H9 (cell line): ENCODE results near the gene CCNY. TPM values are rescaled to one million over a fixed set of nuclear protein-coding genes. Genes with fewer than 3 reads are reported as not detected.

Source experiments
- DNase-seq: peaks from one replicate; pipeline ENCODE4 v3.0.0-alpha.2; 2017
- H2AFZ ChIP-seq: one replicate; pipeline ENCODE4 v1.6.1; 2013; ENCODE audit warnings: mild to moderate bottlenecking, low read length, control low read depth, moderate library complexity
- H2AK5ac ChIP-seq: 2 replicates; pipeline ENCODE4 v1.6.1; 2013; ENCODE audit warnings: low read length, control low read depth, mixed read lengths; ENCODE audit not compliant: insufficient read length
- H2BK120ac ChIP-seq: one replicate; pipeline ENCODE4 v1.6.1; 2013; ENCODE audit warnings: low read depth, mild to moderate bottlenecking, low read length, control low read depth, inconsistent platforms; ENCODE audit not compliant: poor library complexity, severe bottlenecking
- H2BK12ac ChIP-seq: 2 replicates; pipeline ENCODE4 v1.6.1; 2013; ENCODE audit warnings: low read length, control low read depth, mixed read lengths, low read depth; ENCODE audit not compliant: insufficient read length
- H2BK15ac ChIP-seq: 2 replicates; pipeline ENCODE4 v1.6.1; 2013; ENCODE audit warnings: low read depth, low read length, control low read depth
- H2BK20ac ChIP-seq: one replicate; pipeline ENCODE4 v1.6.1; 2013; ENCODE audit warnings: low read depth, mild to moderate bottlenecking, low read length, control low read depth, inconsistent platforms; ENCODE audit not compliant: poor library complexity, severe bottlenecking
- H2BK5ac ChIP-seq: 2 replicates; pipeline ENCODE4 v1.6.1; 2013; ENCODE audit warnings: low read length, control low read depth, mixed read lengths; ENCODE audit not compliant: insufficient read length
- H3K14ac ChIP-seq: 2 replicates; pipeline ENCODE4 v1.6.1; 2013; ENCODE audit warnings: low read length, control low read depth; ENCODE audit not compliant: insufficient read depth
- H3K18ac ChIP-seq: 2 replicates; pipeline ENCODE4 v1.6.1; 2013; ENCODE audit warnings: low read depth, mild to moderate bottlenecking, mixed read lengths, low read length, control low read depth; ENCODE audit not compliant: insufficient read length
- H3K23ac ChIP-seq: 2 replicates; pipeline ENCODE4 v1.6.1; 2013; ENCODE audit warnings: low read length, control low read depth, mixed read lengths, low read depth; ENCODE audit not compliant: insufficient read length
- H3K23me2 ChIP-seq: 2 replicates; pipeline ENCODE4 v1.6.1; 2013; ENCODE audit warnings: low read depth, mild to moderate bottlenecking, mixed read lengths, low read length, control low read depth; ENCODE audit not compliant: insufficient read length, poor library complexity, severe bottlenecking
- H3K27ac ChIP-seq: 2 replicates; pipeline ENCODE4 v1.5.1; 2013; ENCODE audit warnings: low read length, control low read depth, mixed read lengths, low read depth; ENCODE audit not compliant: insufficient read length
- H3K27me3 ChIP-seq: 2 replicates; pipeline ENCODE4 v1.6.1; 2013; ENCODE audit warnings: low read length, control low read depth, inconsistent platforms; ENCODE audit not compliant: insufficient read depth
- H3K4ac ChIP-seq: 2 replicates; pipeline ENCODE4 v1.6.1; 2013; ENCODE audit warnings: low read depth, mild to moderate bottlenecking, control low read depth, inconsistent platforms, low read length, moderate library complexity
- H3K4me1 ChIP-seq: 2 replicates; pipeline ENCODE4 v1.6.1; 2013; ENCODE audit warnings: low read length, control low read depth, inconsistent platforms; ENCODE audit not compliant: insufficient read depth
- H3K4me2 ChIP-seq: 2 replicates; pipeline ENCODE4 v1.6.1; 2013; ENCODE audit warnings: low read length, control low read depth, mixed read lengths; ENCODE audit not compliant: insufficient read length, insufficient read depth
- H3K56ac ChIP-seq: 2 replicates; pipeline ENCODE4 v1.6.1; 2013; ENCODE audit warnings: low read depth, mild to moderate bottlenecking, mixed read lengths, low read length, control low read depth; ENCODE audit not compliant: insufficient read length
- H3K79me1 ChIP-seq: 2 replicates; pipeline ENCODE4 v1.6.1; 2013; ENCODE audit warnings: low read depth, mild to moderate bottlenecking, moderate library complexity, low read length, control low read depth, inconsistent platforms; ENCODE audit not compliant: insufficient read depth, poor library complexity, severe bottlenecking
- H3K79me2 ChIP-seq: 2 replicates; pipeline ENCODE4 v1.6.1; 2013; ENCODE audit warnings: low read length, control low read depth, inconsistent platforms; ENCODE audit not compliant: insufficient read depth
- H3K9ac ChIP-seq: 2 replicates; pipeline ENCODE4 v1.6.1; 2013; ENCODE audit warnings: low read length, control low read depth, mixed read lengths; ENCODE audit not compliant: insufficient read length; ENCODE audit errors: extremely low read depth
- H3K9me3 ChIP-seq: one replicate; pipeline ENCODE4 v1.6.1; 2013; ENCODE audit warnings: low read depth, low read length, inconsistent platforms; ENCODE audit not compliant: control insufficient read depth
- H3T11ph ChIP-seq: one replicate; pipeline ENCODE4 v1.6.1; 2013; ENCODE audit warnings: mild to moderate bottlenecking, low read length, control low read depth, inconsistent platforms
- H4K20me1 ChIP-seq: one replicate; pipeline ENCODE4 v1.6.1; 2013; ENCODE audit not compliant: control insufficient read depth, insufficient read length, insufficient read depth
- H4K5ac ChIP-seq: 2 replicates; pipeline ENCODE4 v1.6.1; 2013; ENCODE audit warnings: low read depth, mild to moderate bottlenecking, mixed read lengths, low read length, control low read depth; ENCODE audit not compliant: insufficient read length
- H4K8ac ChIP-seq: replicated peaks from 2 replicates; pipeline ENCODE4 v1.6.1; 2013; ENCODE audit warnings: low read length, control low read depth, mixed read lengths, low read depth; ENCODE audit not compliant: insufficient read length
- H4K91ac ChIP-seq: 2 replicates; pipeline ENCODE4 v1.6.1; 2013; ENCODE audit warnings: low read depth, mild to moderate bottlenecking, moderate library complexity, mixed read lengths, low read length, control low read depth; ENCODE audit not compliant: insufficient read length
- H3K27ac Mint-ChIP-seq, 3 experiments: 2 replicates in 2 of 3; 3 replicates in 1 of 3; pipeline ENCODE4 v1.8.0; 2020 to 2021; ENCODE audit warnings: mixed read lengths in 3 of 3, mild to moderate bottlenecking in 1 of 3, moderate library complexity in 1 of 3
- H3K27me3 Mint-ChIP-seq: 2 replicates; pipeline ENCODE4 v1.8.0; 2021; ENCODE audit warnings: low read depth, mild to moderate bottlenecking, moderate library complexity, mixed read lengths
- H3K36me3 Mint-ChIP-seq, 3 experiments: 2 replicates in 2 of 3; 3 replicates in 1 of 3; pipeline ENCODE4 v1.8.0; 2020 to 2021; ENCODE audit warnings: low read depth in 3 of 3, mixed read lengths in 3 of 3; ENCODE audit not compliant: insufficient read depth in 1 of 3
- H3K4me1 Mint-ChIP-seq, 2 experiments: 2 replicates each; pipeline ENCODE4 v1.8.0; 2020; ENCODE audit warnings: mixed read lengths in 2 of 2
- H3K4me3 Mint-ChIP-seq, 2 experiments: 2 replicates in 1 of 2; 3 replicates in 1 of 2; pipeline ENCODE4 v1.8.0; 2020 to 2021; ENCODE audit warnings: mild to moderate bottlenecking in 2 of 2, mixed read lengths in 2 of 2, moderate library complexity in 1 of 2
- H3K9me3 Mint-ChIP-seq, 2 experiments: 2 replicates in 1 of 2; 3 replicates in 1 of 2; pipeline ENCODE4 v1.8.0; 2020; ENCODE audit warnings: mild to moderate bottlenecking in 2 of 2, mixed read lengths in 2 of 2, moderate library complexity in 1 of 2
- WGBS: extraction: QIAGEN DNeasy Blood & Tissue Kit; methylation state at CpG from one replicate; pipeline ENCODE4 v1.1.7; 2013; ENCODE audit warnings: missing lambda C conversion rate, low lambda C conversion rate, mixed read lengths; ENCODE audit not compliant: insufficient read length; ENCODE audit errors: extremely low coverage; 5-methylcytosine and 5-hydroxymethylcytosine counted together
- total RNA-seq: library from RNA; stranded (reverse); gene quantifications from 2 replicates; pipeline ENCODE4 v1.2.1, GENCODE V29; 2021
- TF ChIP-seq, protein P1 (sequence below): fragments of 200-600 bp; sonication (generic); conservative IDR thresholded peaks from 3 replicates; pipeline ENCODE4 v1.8.0; 2021; ENCODE audit warnings: antibody characterized with exemption, mild to moderate bottlenecking

The CCNY gene
- total RNA-seq, 1 experiment from 2014 or later: 62.1 TPM

DNA sequence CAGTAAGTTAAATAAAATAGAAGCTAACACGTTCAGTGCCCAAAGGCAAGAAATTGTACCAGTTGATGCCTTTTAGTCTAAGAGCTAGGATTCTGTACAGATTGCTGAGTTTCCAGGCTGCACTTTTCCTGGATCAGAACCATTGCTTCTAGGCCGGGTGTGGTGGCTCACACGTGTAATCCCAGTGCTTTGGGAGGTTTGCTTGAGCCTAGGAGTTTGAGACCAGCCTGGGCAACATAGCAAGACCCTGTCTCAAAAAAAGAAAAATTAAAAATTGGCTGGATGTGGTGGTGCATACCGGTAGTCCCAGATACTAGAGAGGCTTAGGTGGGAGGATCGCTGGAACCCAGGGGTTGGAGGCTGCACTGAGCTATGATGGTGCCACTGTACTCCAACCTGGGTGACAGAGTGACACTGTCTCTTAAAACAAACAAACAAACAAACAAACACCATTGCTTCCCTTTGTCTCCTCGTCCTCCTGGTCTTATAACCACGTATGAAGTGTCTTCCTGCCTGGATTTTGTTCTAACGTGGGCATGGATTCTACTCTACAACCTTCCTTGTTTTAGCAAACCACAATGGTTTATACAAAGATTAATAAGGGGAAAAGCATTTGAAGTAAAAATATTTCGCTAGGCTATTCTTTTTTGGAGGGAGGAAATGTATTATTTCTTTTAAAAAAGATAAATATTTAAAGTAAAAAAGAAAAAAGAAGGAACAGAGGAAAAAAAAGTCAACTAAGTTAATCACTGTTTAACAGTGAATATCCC lies 9.7 kb upstream of the CCNY start:
- WGBS: no CpG with 5 or more reads among the region's 9 CpGs
- no peak overlapping the region for H3K18ac ChIP-seq
- H2BK5ac ChIP-seq: no peak overlapping the region
- no peak for DNase-seq
- no peak overlapping the region for H3K14ac ChIP-seq
- H3K27me3 Mint-ChIP-seq: no peaks in the 10 kb centered on the region
- no peak overlapping the region for H4K5ac ChIP-seq
- no peak overlapping the region for H3K23ac ChIP-seq
- no peak overlapping the region for H3K9ac ChIP-seq
- no peak overlapping the region for H3K4me3 Mint-ChIP-seq
- no peak overlapping the region for H3T11ph ChIP-seq
- peaks cover 22% of the 10 kb centered on the region in 2 experiments for H3K4me1 Mint-ChIP-seq
- H2BK20ac ChIP-seq: no peak overlapping the region
- H2AK5ac ChIP-seq: no peak overlapping the region
- no peak overlapping the region for H3K4me2 ChIP-seq
- no peak overlapping the region for H3K56ac ChIP-seq
- H2BK120ac ChIP-seq: no peak overlapping the region
- H4K20me1 ChIP-seq: no peaks in the 10 kb centered on the region
- no peaks in the 10 kb centered on the region for H3K79me2 ChIP-seq
- H4K8ac ChIP-seq: no peak overlapping the region
- TF ChIP-seq, protein P1, sequence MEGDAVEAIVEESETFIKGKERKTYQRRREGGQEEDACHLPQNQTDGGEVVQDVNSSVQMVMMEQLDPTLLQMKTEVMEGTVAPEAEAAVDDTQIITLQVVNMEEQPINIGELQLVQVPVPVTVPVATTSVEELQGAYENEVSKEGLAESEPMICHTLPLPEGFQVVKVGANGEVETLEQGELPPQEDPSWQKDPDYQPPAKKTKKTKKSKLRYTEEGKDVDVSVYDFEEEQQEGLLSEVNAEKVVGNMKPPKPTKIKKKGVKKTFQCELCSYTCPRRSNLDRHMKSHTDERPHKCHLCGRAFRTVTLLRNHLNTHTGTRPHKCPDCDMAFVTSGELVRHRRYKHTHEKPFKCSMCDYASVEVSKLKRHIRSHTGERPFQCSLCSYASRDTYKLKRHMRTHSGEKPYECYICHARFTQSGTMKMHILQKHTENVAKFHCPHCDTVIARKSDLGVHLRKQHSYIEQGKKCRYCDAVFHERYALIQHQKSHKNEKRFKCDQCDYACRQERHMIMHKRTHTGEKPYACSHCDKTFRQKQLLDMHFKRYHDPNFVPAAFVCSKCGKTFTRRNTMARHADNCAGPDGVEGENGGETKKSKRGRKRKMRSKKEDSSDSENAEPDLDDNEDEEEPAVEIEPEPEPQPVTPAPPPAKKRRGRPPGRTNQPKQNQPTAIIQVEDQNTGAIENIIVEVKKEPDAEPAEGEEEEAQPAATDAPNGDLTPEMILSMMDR: no peak
- H3K4me1 ChIP-seq: no peaks in the 10 kb centered on the region
- H2AFZ ChIP-seq: no peak overlapping the region
- H2BK12ac ChIP-seq: no peak overlapping the region
- no peaks in the 10 kb centered on the region for H3K23me2 ChIP-seq
- H3K79me1 ChIP-seq: no peaks in the 10 kb centered on the region
- H3K36me3 Mint-ChIP-seq: peaks cover 0 to 6% (median 5%) of the 10 kb centered on the region in 3 experiments; a peak in 5 of 7 replicates
- no peak overlapping the region for H3K27ac ChIP-seq
- H3K4ac ChIP-seq: no peak overlapping the region
- no peaks in the 10 kb centered on the region for H3K9me3 ChIP-seq
- no peaks in the 10 kb centered on the region for H3K27me3 ChIP-seq
- H3K27ac Mint-ChIP-seq: peak overlapping the region in 1 of 3 experiments; percentile 67; a peak in 1 of 7 replicates
- no peaks in the 10 kb centered on the region; a peak in 1 of 5 replicates for H3K9me3 Mint-ChIP-seq
- no peak overlapping the region for H2BK15ac ChIP-seq
- H4K91ac ChIP-seq: no peak overlapping the region
